Psoas muscle (tissue), 8 donors: ENCODE measurements around the gene AWAT2. TPM values are rescaled to one million over a fixed set of nuclear protein-coding genes. Genes with fewer than 3 reads are reported as not detected.

ENCODE experiments used
- ATAC-seq, 4 donors: fragments of 200-7000 bp; cut with Tn5 transposase; one replicate each; pipeline ENCODE4 v1.9.1; 2020; ENCODE audit warnings: moderate library complexity in 3 of 4, mild to moderate bottlenecking in 2 of 4
- DNase-seq, 2 donors: peaks; one replicate each; pipeline ENCODE4 v3.0.0-alpha.2; 2020
- H3K27ac ChIP-seq: fragments of 200-600 bp; one replicate; pipeline ENCODE4 v1.8.0; 2022
- H3K27me3 ChIP-seq, 3 donors: fragments of 200-600 bp in 1 of 3; one replicate each; pipeline versions ENCODE4 v1.6.1 to v1.8.0; 2013 to 2022; ENCODE audit warnings: low read length in 2 of 3, mild to moderate bottlenecking in 2 of 3, moderate library complexity in 1 of 3; ENCODE audit not compliant: insufficient read depth in 3 of 3
- H3K36me3 ChIP-seq, 2 donors: fragments of 200-600 bp in 1 of 2; one replicate each; pipeline versions ENCODE4 v1.6.1 to v1.8.0; 2013 to 2022; ENCODE audit warnings: low read depth in 1 of 2, mild to moderate bottlenecking in 1 of 2, moderate library complexity in 1 of 2; ENCODE audit not compliant: insufficient read depth in 1 of 2
- H3K4me1 ChIP-seq: fragments of 200-600 bp; one replicate; pipeline ENCODE4 v1.8.0; 2022
- H3K4me3 ChIP-seq: fragments of 200-600 bp; one replicate; pipeline ENCODE4 v1.8.0; 2022; ENCODE audit warnings: mild to moderate bottlenecking
- H3K9me3 ChIP-seq: fragments of 200-600 bp; one replicate; pipeline ENCODE4 v1.8.0; 2022
- CTCF ChIP-seq: fragments of 200-600 bp; IDR thresholded peaks from one replicate; pipeline ENCODE4 v1.8.0; 2022; ENCODE audit warnings: antibody characterized with exemption
- WGBS, 3 donors: extraction: QIAGEN DNeasy Blood & Tissue Kit; methylation state at CpG; one replicate each; pipeline versions ENCODE4 v1.1.6 to v1.1.7; 2013; 5-methylcytosine and 5-hydroxymethylcytosine counted together
- intact Hi-C, 2 donors: fragments of 100-400 bp; cut with DNase I; formaldehyde crosslinking; loops; one replicate each; pipeline versions ENCODE4 v1.11.0 to v1.14.2; 2022
- polyA plus RNA-seq, 3 donors: library from polyadenylated mRNA; stranded (reverse); fragments of 200-250 nt; gene quantifications; one replicate each; pipeline ENCODE4 v1.2.3, GENCODE V29; 2013
- total RNA-seq, 4 donors: library from RNA; stranded (reverse); fragmentation: NEBNext Ultra II Directional in 2 of 4; extraction: Animal tissue kit (Norgen Biotek cat#: 25700) in 2 of 4; gene quantifications; one replicate each; pipeline versions ENCODE4 v1.2.1 to v1.2.4, GENCODE V29; 2021 to 2023
- donor health status: healthy with polysubstance abuse.
- donor health status: DM: no; HTN: no; CAD: no; lungs with moderate emphysema.
- donor health status: Bipolar disorder and iron deficiency.
- donor health status: healthy.
- donor health status: DM: yes; HTN: yes; CAD: no.
- donor health status: DM: no; HTN: no; CAD: no.
- donor health status: DM: no; HTN: no; CAD: no.
- donor health status: DM: yes; HTN: yes; CAD: no.

The AWAT2 gene
- total and polyA plus RNA-seq, 7 donors, result not detected

- Histone ChIP-seq H3K4me1 (no peaks in the 10 kb centered on the region), H3K9me3 (no peaks in the 10 kb centered on the region), H3K27me3 (peaks cover 0 to 6% (median 0%) of the 10 kb centered on the region in 3 donors), H3K36me3 (no peaks in the 10 kb centered on the region), H3K4me3 (no peak overlapping the region), H3K27ac (no peak overlapping the region)
- intact Hi-C loops, result no loop called here
- TF ChIP-seq CTCF, result no peak
- WGBS, 3 donors, result 55 to 82% (median 77%) methylated on average over 2 to 4 of the region's 4 CpGs
- no peak for DNase-seq
- ATAC-seq, result no peak
These were observed 5.0 kb downstream of the AWAT2 start for GRCh38 chrX:70044541-70045245.

- Histone ChIP-seq H3K27ac (no peak overlapping the region), H3K9me3 (no peaks in the 10 kb centered on the region), H3K4me1 (no peaks in the 10 kb centered on the region), H3K4me3 (no peak overlapping the region), H3K36me3 (no peaks in the 10 kb centered on the region), H3K27me3 (peaks cover 0 to 4% (median 0%) of the 10 kb centered on the region in 3 donors)
- DNase-seq, result no peak
- WGBS, 3 donors, result 79 to 100% (median 96%) methylated on average over 9 of the region's 9 CpGs
- ATAC-seq, result no peak
- intact Hi-C loops, result no loop called here
- TF ChIP-seq CTCF, result no peak
These were observed 6.1 kb downstream of the AWAT2 start for GRCh38 chrX:70043685-70044084.

- Histone ChIP-seq H3K4me3 (no peak overlapping the region), H3K36me3 (no peaks in the 10 kb centered on the region), H3K27me3 (no peaks in the 10 kb centered on the region), H3K27ac (no peak overlapping the region), H3K4me1 (no peaks in the 10 kb centered on the region), H3K9me3 (no peaks in the 10 kb centered on the region)
- no peak for TF ChIP-seq CTCF
- ATAC-seq (no peak), DNase-seq (no peak)
- intact Hi-C loops, result no loop called here
- WGBS, 3 donors, result 78 to 87% (median 79%) methylated on average over 11 of the region's 11 CpGs
These were observed 7.1 kb downstream of the AWAT2 start for GRCh38 chrX:70042399-70043371.

- no peaks in the 10 kb centered on the region for H3K9me3 ChIP-seq
- no peak overlapping the region for H3K4me3 ChIP-seq
- intact Hi-C loops, result no loop called here
- 69 to 95% (median 89%) methylated on average over 6 of the region's 6 CpGs for WGBS, 3 donors
- H3K27me3 ChIP-seq, result no peaks in the 10 kb centered on the region
- H3K4me1 ChIP-seq, result no peaks in the 10 kb centered on the region
- no peak overlapping the region for H3K27ac ChIP-seq
- H3K36me3 ChIP-seq, result no peaks in the 10 kb centered on the region
- no peak for TF ChIP-seq CTCF
- no peak for DNase-seq
- no peak for ATAC-seq
These were observed 7.7 kb downstream of the AWAT2 start for GRCh38 chrX:70041993-70042392.
